ENCODE measurements around the gene SIGLEC14.

- no peak for TF ChIP-seq POLR2A (IDR thresholded peaks at IDR 0.05; ENCODE audit: extremely low read depth, insufficient read length)
- TF ChIP-seq MYC (IDR thresholded peaks at IDR 0.05; ENCODE audit: low read depth, low read length): no peak
Observed at GRCh38 chr19:51664131-51664530, 17.5 kb upstream of the SIGLEC14 start.
